ENCODE data around the gene STXBP1.

The STXBP1 gene

DNA sequence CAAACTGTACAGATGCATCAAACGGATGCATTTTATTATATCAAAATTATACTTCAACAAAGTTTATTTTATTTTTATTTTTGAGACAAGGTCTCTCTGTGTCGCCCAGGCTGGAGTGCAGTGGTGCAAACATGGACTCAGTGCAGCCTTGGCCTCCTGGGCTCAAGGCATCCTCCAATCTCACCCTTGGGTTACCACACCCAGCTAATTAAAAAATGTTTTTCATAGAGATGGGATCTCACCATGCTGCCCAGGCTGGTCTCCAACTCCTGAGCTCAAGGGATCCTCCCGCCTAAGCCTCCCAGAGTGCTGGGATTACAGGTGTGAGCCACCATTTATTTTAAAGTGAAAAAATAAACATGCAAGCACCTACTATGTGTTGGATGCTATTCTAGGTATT is 40.1 kb upstream of the STXBP1 start:
- H3K9ac ChIP-seq (ENCODE audit: low read length), result no peak overlapping the region
- H3K4me1 ChIP-seq (ENCODE audit: low read length), result peaks cover 24% of the 10 kb centered on the region

DNA sequence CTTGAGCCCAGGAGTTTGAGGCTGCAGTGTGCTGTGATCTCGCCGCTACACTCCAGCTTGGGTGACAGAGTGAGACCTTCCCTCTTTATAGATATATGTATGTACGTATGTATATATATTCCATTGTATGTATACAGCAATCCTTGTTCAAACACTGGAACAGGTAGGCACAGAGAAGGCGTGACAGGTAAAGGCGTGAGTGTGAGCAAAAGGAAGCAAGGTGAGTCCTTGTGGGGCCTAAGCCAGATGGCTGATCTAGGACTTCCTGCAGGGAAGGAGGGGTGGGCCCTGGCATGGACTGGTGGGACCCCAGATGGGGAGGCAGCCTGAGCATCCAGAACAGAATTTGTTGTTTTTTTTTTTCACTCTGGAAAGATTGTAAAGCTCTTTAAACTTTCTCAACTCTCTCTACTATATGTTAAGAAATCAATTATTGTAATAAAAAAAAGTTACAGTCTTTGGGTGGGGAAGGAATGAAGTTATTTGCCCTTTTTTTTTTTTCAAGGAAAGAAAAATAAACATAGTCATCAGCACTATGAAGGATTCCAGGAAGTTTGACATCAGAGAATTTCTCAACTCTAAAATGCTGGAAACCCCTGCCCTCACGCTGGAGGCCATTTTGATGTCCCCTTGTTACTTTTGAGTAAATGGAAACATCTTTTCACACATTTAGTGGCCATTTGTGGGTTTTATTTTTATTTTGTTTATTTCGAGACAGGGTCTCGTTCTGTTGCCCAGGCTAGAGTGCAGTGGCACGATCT is 38.9 kb upstream of the STXBP1 start:
- H4K20me1 ChIP-seq (ENCODE audit: insufficient read depth, low read length), result no peaks in the 10 kb centered on the region
- H3K27me3 ChIP-seq (ENCODE audit: low read depth, low read length), result peaks cover 5% of the 10 kb centered on the region
- no peak overlapping the region for H3K9ac ChIP-seq (ENCODE audit: low read length)
- no peak overlapping the region for H3K4me3 ChIP-seq (ENCODE audit: low read length)
- H3K4me2 ChIP-seq (ENCODE audit: low read length), result no peak overlapping the region
- H3K27ac ChIP-seq (ENCODE audit: low read length), result no peak overlapping the region
- no peaks in the 10 kb centered on the region for H3K9me3 ChIP-seq (ENCODE audit: insufficient read depth, low read length)
- H3K4me1 ChIP-seq (ENCODE audit: low read length), result peaks cover 24% of the 10 kb centered on the region
- no peak overlapping the region for H2AFZ ChIP-seq (ENCODE audit: low read depth, low read length)
- no peaks in the 10 kb centered on the region for H3K79me2 ChIP-seq (ENCODE audit: low read length)
- H3K36me3 ChIP-seq (replicated peaks; ENCODE audit: low read depth, low read length), result no peaks in the 10 kb centered on the region
- no peak for TF ChIP-seq EZH2phosphoT487 (IDR thresholded peaks at IDR 0.05; ENCODE audit: low read depth)
- TF ChIP-seq CTCF (IDR thresholded peaks at IDR 0.05; ENCODE audit: low read depth, low read length), result no peak

More for the DNA sequence above, 40.1 kb upstream of the STXBP1 start:
- TF ChIP-seq CTCF (IDR thresholded peaks at IDR 0.05; ENCODE audit: low read depth, low read length) (no peak), EZH2phosphoT487 (IDR thresholded peaks at IDR 0.05; ENCODE audit: low read depth) (no peak)
- Histone ChIP-seq H2AFZ (ENCODE audit: low read depth, low read length) (no peak overlapping the region), H3K36me3 (replicated peaks; ENCODE audit: low read depth, low read length) (no peaks in the 10 kb centered on the region), H3K79me2 (ENCODE audit: low read length) (no peaks in the 10 kb centered on the region), H4K20me1 (ENCODE audit: insufficient read depth, low read length) (no peaks in the 10 kb centered on the region), H3K4me3 (ENCODE audit: low read length) (no peak overlapping the region), H3K27me3 (ENCODE audit: low read depth, low read length) (peaks cover 6% of the 10 kb centered on the region), H3K27ac (ENCODE audit: low read length) (no peak overlapping the region), H3K4me2 (ENCODE audit: low read length) (no peak overlapping the region), H3K9me3 (ENCODE audit: insufficient read depth, low read length) (no peaks in the 10 kb centered on the region)

DNA sequence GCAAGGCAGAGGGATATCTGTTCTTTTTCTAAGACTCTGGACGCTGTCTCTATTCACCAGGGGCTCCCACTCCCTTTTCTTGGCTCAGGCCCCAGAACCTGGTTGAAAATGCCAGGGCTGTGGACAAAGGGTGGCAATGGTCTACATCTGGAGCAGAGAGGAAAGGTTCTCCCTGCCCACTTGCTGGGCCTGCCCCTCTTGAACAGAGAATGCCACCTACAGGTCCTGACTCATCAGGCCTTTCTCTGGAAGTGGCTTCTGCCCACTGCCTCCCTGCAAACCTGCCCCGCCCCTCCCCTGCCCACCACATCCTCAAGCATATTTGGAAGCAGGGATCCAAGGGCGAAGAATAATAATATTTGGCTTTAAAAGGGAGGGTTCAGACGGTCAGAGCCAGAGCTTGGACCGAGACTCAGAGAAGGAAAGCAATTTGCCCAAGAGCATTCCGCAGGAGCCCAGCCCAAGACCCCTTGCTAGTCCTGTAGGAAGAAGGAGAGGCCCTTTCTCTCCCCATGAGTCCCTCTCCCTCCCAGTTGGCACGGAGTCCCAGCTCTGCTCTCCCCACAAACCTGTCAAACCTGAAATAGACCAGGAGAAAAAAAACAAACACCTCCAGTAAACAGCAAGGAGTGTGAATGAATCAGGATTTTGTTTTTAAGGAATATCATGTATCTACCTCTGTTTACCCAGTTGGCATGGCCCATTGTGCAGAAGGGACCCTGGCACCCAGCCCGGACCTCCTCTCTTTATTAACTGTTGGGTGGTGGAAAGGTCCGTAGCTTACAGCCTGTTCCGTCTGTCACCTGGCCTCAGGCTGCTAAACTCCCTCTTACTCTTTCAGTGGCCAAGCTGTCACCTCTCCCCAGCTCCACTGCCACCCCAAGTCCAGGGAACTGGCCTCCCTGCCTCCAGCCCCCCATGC is 37.7 kb upstream of the STXBP1 start:
- H3K4me3 ChIP-seq (ENCODE audit: low read length), result no peak overlapping the region
- H3K9ac ChIP-seq (ENCODE audit: low read length), result no peak overlapping the region
- no peaks in the 10 kb centered on the region for H3K36me3 ChIP-seq (replicated peaks; ENCODE audit: low read depth, low read length)
- H3K9me3 ChIP-seq (ENCODE audit: insufficient read depth, low read length), result no peaks in the 10 kb centered on the region
- H4K20me1 ChIP-seq (ENCODE audit: insufficient read depth, low read length), result no peaks in the 10 kb centered on the region
- TF ChIP-seq EZH2phosphoT487 (IDR thresholded peaks at IDR 0.05; ENCODE audit: low read depth) (no peak), CTCF (IDR thresholded peaks at IDR 0.05; ENCODE audit: low read depth, low read length) (no peak)
- peak overlapping the region; percentile 43 for H3K4me2 ChIP-seq (ENCODE audit: low read length)
- no peak overlapping the region for H3K27ac ChIP-seq (ENCODE audit: low read length)
- H3K4me1 ChIP-seq (ENCODE audit: low read length), result peaks cover 24% of the 10 kb centered on the region
- H2AFZ ChIP-seq (ENCODE audit: low read depth, low read length), result no peak overlapping the region
- H3K79me2 ChIP-seq (ENCODE audit: low read length), result no peaks in the 10 kb centered on the region
- peaks cover 2% of the 10 kb centered on the region; the same call in 1 of the 2 replicates for H3K27me3 ChIP-seq (ENCODE audit: low read depth, low read length)
